ENCODE measurements around the gene SERPINB1.

GRCh38 chr6:2877960-2878359 lies 36.3 kb upstream of the SERPINB1 start:
- TF ChIP-seq CTCF (IDR thresholded peaks at IDR 0.05; ENCODE audit: low read depth, low read length, poor library complexity, severe bottlenecking) = no peak
- no peak for TF ChIP-seq EZH2phosphoT487 (IDR thresholded peaks at IDR 0.05; ENCODE audit: borderline replicate concordance, low read length)

Measured in DOHH2 (cell line).